Stimulated activated naive CD8-positive, alpha-beta T cell treated with anti-CD3 and anti-CD28 coated beads, Interleukin-15, Interleukin-2, amounts not matched to agents 100 ng/mL and 50 ng/mL, for 24 hours (primary cell): Measurements from ENCODE around the gene PRKG2.

Experiments used
- H3K27ac Mint-ChIP-seq: one replicate; pipeline ENCODE4 v1.8.0; 2021; ENCODE audit warnings: mild to moderate bottlenecking, mixed read lengths
- H3K27me3 Mint-ChIP-seq: one replicate; pipeline ENCODE4 v1.8.0; 2021; ENCODE audit warnings: mixed read lengths
- H3K36me3 Mint-ChIP-seq: one replicate; pipeline ENCODE4 v1.8.0; 2021; ENCODE audit warnings: low read depth, mixed read lengths
- H3K4me1 Mint-ChIP-seq: one replicate; pipeline ENCODE4 v1.8.0; 2021; ENCODE audit warnings: low read depth, mixed read lengths
- H3K4me3 Mint-ChIP-seq: one replicate; pipeline ENCODE4 v1.8.0; 2021; ENCODE audit warnings: mild to moderate bottlenecking, mixed read lengths
- H3K9me3 Mint-ChIP-seq: one replicate; pipeline ENCODE4 v1.8.0; 2021; ENCODE audit warnings: mixed read lengths

Gene PRKG2

DNA sequence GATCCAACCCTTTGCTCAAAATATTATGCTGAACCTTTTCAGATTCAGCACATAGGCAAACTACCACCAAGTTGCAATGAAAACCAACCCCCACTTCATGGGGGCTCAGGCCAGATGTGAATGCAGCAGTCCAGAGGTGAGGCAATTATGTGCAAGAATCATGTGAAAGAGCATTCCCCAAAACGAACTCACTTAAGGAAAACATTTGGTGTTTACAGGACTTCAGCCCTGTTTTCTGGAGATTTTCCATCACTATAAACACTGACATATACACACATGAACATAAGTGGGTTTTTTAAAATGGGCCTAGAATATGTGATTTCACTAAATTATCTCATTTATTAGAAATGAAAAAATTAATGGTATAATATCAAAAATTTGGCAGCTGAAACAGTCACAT, 153.0 kb downstream of the PRKG2 start:
- Mint-ChIP-seq H3K27me3 (peaks cover 12% of the 10 kb centered on the region), H3K4me3 (no peak overlapping the region), H3K4me1 (no peaks in the 10 kb centered on the region), H3K27ac (no peak overlapping the region), H3K9me3 (no peaks in the 10 kb centered on the region), H3K36me3 (no peaks in the 10 kb centered on the region)

DNA sequence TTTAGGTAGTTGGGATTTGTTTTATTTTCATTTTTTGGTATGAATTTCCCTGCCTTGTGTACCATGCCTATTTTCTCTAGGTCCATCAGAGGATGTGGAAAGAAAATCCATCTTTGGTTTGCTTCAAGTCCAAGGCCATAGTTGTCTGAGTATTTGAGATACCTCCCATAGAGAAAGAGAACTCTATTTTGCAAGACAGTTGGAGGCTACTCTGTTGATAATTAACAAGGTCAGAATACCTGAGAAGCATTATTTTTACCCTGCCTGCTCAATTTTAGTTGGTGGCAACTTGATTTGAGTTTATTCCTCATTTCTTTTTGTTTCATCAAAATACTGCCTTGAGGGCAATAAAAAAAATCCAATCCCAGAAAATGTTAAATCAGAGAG, 153.7 kb downstream of the PRKG2 start:
- no peaks in the 10 kb centered on the region for H3K9me3 Mint-ChIP-seq
- no peak overlapping the region for H3K27ac Mint-ChIP-seq
- no peaks in the 10 kb centered on the region for H3K4me1 Mint-ChIP-seq
- peaks cover 12% of the 10 kb centered on the region for H3K27me3 Mint-ChIP-seq
- no peaks in the 10 kb centered on the region for H3K36me3 Mint-ChIP-seq
- H3K4me3 Mint-ChIP-seq, result no peak overlapping the region

DNA sequence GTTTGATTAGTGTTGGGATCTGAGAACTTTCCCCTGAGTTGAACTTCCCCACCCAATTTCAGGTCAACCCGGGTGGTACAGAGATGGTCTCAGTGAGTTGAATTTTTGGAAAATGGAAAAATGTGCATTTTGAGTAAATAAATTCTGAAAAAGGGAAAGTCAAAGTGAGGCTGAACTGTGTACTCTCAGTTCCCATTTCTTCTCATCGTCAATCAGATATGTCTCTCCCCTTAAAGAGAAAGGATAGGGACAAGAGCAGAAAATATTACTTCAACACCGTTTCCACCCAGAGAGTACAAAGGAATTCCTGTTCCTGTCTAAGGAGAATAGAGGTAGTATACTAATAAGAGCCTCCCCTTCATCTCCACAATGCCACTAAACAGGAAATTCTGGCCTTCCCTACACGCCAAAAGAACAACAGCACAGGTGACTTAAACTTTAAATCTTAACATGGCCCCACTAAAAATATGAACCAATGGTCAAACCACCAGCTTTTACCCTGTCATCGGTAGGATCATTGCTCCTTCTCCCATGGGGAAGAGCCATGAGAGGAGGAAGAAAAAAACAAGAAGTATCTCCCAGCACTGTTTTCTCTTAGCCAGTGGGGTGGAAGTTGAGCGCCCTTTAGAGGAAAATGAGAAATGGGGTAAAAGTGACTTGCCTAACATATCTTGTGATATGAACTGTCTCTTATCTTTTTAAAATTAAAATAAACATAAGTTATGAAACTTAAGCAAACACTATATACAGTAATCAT, 154.3 kb downstream of the PRKG2 start:
- Mint-ChIP-seq H3K9me3 (no peaks in the 10 kb centered on the region), H3K27ac (no peak overlapping the region), H3K27me3 (peaks cover 12% of the 10 kb centered on the region), H3K36me3 (no peaks in the 10 kb centered on the region), H3K4me1 (no peaks in the 10 kb centered on the region), H3K4me3 (no peak overlapping the region)

DNA sequence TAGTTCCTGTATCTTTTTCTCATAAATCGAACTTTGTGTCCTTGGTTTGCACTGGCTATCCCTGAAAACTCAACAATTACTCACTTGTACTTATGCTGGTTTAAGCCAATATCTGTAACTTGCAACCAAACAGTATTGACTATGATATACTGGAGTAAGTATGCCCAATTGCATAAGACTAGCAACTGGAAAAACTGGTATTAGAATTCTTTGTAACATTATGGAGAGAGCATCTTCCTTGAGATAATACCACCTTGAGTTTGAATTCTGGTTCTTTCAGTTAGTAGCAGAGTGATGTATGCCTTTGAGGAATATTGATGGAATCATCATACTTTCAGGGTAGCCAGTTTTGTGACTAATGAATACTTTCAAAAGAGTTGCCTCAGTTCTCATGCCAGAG, 156.4 kb downstream of the PRKG2 start:
- Mint-ChIP-seq H3K36me3 (no peaks in the 10 kb centered on the region), H3K9me3 (no peaks in the 10 kb centered on the region), H3K27ac (no peak overlapping the region), H3K4me1 (no peaks in the 10 kb centered on the region), H3K4me3 (no peak overlapping the region), H3K27me3 (peaks cover 11% of the 10 kb centered on the region)

DNA sequence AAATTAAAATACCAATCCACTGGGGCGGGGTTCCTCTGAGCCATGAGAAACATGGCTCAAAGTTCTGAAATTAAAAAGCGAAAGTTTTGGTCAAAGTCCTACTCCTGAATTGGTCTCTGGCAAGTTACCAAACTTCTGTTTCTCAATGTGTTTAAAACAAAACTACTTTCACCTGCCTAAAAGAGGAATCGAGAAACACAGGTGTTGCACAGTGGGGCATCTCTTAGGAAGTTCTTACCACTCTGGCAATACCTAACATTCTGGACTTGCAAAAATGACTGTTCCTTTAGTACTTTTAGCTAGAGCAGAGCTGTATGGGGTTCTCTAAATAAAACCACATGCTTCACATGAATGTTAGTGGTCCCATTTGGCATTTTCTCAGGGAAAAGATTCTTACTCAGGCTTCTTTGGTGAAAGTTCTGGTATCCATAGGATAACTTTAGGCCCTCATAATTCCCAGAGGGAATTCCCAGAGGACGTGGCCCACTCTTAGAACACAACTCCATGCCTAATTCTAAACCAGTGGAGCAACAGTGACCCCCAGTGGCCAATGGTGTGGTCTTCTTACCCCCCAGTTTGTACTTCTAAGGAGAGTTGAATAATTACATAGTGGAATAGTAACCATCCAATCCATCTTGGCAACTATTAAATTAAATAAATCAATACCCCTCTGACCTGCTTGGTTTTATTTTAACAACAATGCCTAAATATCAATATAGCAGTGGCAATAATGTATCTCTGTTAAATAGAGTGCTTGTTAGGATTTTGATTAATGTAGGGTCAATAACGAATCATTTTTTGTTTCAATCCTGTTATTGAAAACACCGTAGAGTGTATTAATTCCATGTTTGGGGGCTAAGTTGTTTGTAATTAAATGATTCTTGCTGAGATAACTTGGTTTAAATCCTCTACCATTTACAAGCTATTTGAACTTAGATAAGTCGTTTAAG, 162.6 kb downstream of the PRKG2 start:
- Mint-ChIP-seq H3K36me3 (no peaks in the 10 kb centered on the region), H3K4me3 (no peak overlapping the region), H3K27ac (no peak overlapping the region), H3K4me1 (peaks cover 5% of the 10 kb centered on the region), H3K27me3 (peaks cover 4% of the 10 kb centered on the region), H3K9me3 (no peaks in the 10 kb centered on the region)

- no peaks in the 10 kb centered on the region for H3K9me3 Mint-ChIP-seq
- no peak overlapping the region for H3K27ac Mint-ChIP-seq
- peaks cover 5% of the 10 kb centered on the region for H3K4me1 Mint-ChIP-seq
- H3K36me3 Mint-ChIP-seq, result no peaks in the 10 kb centered on the region
- H3K4me3 Mint-ChIP-seq, result no peak overlapping the region
- peaks cover 10% of the 10 kb centered on the region for H3K27me3 Mint-ChIP-seq
Observed at GRCh38 chr4:81049907-81050306, 165.1 kb downstream of the PRKG2 start.

GRCh38 chr4:81049330-81049729, 165.7 kb downstream of the PRKG2 start:
- H3K9me3 Mint-ChIP-seq, result no peaks in the 10 kb centered on the region
- H3K4me3 Mint-ChIP-seq, result no peak overlapping the region
- H3K27me3 Mint-ChIP-seq, result peaks cover 9% of the 10 kb centered on the region
- H3K27ac Mint-ChIP-seq, result no peak overlapping the region
- H3K36me3 Mint-ChIP-seq, result no peaks in the 10 kb centered on the region
- H3K4me1 Mint-ChIP-seq, result peaks cover 5% of the 10 kb centered on the region

DNA sequence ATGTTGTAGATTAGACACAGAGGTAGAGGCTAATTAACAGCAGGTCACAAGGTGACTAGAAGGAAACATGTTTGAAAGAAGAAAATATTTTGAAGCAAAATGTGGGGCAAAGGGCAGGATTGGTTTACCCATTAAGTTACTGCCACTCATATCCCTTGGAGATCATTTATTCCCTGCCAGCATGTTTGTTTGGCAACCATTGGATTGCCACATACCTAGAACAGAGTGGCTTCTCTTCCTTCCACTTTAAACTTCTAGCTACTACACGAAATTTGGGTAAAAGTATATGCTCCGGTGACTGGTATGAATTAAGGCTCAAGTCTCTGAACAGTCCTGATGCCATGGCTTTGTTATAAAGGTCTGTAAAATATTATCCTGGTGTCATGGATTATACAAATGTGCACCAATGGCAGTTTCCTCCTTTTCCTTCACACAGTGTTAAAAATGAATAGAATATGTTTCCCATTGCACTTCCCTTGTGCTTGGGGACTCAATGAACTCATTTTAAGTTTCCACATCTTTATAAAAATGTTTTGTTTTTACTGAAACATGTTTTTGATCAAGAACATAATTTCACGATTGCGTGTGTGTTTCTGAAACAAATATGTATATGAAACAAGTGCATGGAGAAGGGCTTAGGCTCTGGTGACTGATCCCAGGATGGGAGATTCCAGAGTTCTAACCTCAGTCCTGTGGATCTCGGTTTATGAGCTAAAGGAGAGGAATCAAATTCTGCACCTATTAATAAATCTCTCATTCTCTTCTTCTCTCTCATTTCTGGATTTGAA, 172.2 kb downstream of the PRKG2 start:
- no peak overlapping the region for H3K27ac Mint-ChIP-seq
- no peaks in the 10 kb centered on the region for H3K9me3 Mint-ChIP-seq
- H3K36me3 Mint-ChIP-seq, result no peaks in the 10 kb centered on the region
- peaks cover 12% of the 10 kb centered on the region for H3K27me3 Mint-ChIP-seq
- no peak overlapping the region for H3K4me3 Mint-ChIP-seq
- H3K4me1 Mint-ChIP-seq, result peaks cover 3% of the 10 kb centered on the region

- Mint-ChIP-seq H3K9me3 (no peaks in the 10 kb centered on the region), H3K36me3 (no peaks in the 10 kb centered on the region), H3K27ac (no peak overlapping the region), H3K4me3 (no peak overlapping the region), H3K27me3 (peaks cover 7% of the 10 kb centered on the region), H3K4me1 (peaks cover 3% of the 10 kb centered on the region)
Observed at GRCh38 chr4:81040012-81040659, 174.9 kb downstream of the PRKG2 start.

DNA sequence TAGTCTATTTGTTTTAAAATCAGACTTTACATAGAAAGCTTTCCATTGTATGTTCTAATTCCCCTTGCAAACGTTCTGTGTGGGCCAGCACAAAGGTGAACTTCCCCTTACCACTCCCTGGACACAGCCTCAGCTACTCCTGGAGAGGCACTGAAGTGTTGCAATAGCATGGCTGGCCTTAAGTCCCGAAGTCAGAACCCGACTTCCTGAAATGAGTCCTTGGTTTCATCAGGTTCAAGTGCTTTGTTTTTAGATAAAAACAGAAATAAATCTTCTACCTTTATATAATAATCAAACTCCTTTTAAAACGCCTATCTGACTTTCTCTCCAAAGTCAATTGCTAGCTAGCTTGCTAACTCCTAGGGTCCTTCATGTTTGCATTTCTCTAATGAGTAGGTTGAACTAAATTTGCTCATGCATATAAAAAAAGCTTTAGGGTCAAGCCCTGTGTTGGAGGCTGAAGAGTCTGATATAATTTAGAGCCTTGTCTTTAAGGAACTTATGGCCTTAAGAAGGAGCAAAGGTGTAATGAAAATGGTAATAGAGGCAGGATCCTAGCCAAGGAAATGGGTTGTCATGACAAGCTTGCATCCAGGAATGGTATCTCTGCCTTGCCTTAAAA, 175.6 kb downstream of the PRKG2 start:
- peaks cover 3% of the 10 kb centered on the region for H3K4me1 Mint-ChIP-seq
- no peak overlapping the region for H3K4me3 Mint-ChIP-seq
- H3K27me3 Mint-ChIP-seq, result peaks cover 8% of the 10 kb centered on the region
- no peaks in the 10 kb centered on the region for H3K36me3 Mint-ChIP-seq
- no peak overlapping the region for H3K27ac Mint-ChIP-seq
- H3K9me3 Mint-ChIP-seq, result no peaks in the 10 kb centered on the region

DNA sequence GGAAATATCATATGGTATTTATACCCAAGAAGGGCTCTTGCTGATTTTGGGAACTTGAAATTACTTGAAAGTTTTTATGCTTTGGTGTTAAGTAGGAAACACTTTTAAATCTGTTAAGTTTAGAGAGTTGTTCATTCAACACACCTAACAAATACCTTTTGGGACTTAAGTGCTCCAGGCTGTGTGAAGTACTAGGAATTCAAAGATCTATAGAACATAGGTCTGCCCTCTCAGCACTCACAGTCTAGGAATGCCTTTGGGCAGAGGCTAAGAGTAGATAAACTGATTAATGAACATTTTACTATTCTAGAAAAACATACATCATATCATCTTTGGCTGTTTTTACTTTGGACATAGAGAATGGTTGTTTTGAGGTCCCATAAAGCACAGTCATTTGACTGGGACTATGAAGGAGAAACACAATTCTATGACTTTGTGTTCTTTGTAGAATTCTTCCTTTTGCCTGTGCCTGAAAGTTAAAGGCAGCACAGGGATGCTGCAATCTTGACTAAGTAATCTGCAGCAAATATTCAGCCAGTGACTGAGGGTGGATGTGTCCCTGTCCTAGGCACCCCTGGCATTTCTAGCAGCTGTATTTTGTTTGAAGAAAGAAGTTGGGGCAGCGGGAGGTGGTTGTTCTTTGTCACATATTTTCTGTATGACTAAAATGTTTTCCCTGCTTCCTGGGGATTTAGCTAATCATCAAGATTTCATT, 176.2 kb downstream of the PRKG2 start:
- peaks cover 3% of the 10 kb centered on the region for H3K4me1 Mint-ChIP-seq
- no peaks in the 10 kb centered on the region for H3K36me3 Mint-ChIP-seq
- H3K4me3 Mint-ChIP-seq, result no peak overlapping the region
- H3K9me3 Mint-ChIP-seq, result no peaks in the 10 kb centered on the region
- peaks cover 9% of the 10 kb centered on the region for H3K27me3 Mint-ChIP-seq
- no peak overlapping the region for H3K27ac Mint-ChIP-seq
